Activated naive CD8-positive, alpha-beta T cell treated with anti-CD3 and anti-CD28 coated beads, Interleukin-2, amount 10 ng/mL, durations not matched to agents 7 days and 5 days (primary cell): ENCODE measurements around the gene CCNC. TPM values are rescaled to one million over a fixed set of nuclear protein-coding genes. Genes with fewer than 3 reads are reported as not detected.

Source experiments
- ATAC-seq: fragments of 150-1000 bp; cut with Tn5 transposase; one replicate; pipeline ENCODE4 v1.10.0; 2021; ENCODE audit warnings: low read depth, moderate library complexity
- POLR2A ChIA-PET: fragments of 350-600 bp; sonication (Branson Sonifier 250); formaldehyde crosslinking; loops from one replicate; lab custom pipeline; 2021; ENCODE audit warnings: antibody characterized with exemption; lab: Charles Lee
- DNase-seq: peaks from one replicate; pipeline ENCODE4 v3.0.0; 2021
- H3K27ac Mint-ChIP-seq: one replicate; pipeline ENCODE4 v1.8.0; 2022; ENCODE audit warnings: mild to moderate bottlenecking, mixed read lengths
- H3K27me3 Mint-ChIP-seq: one replicate; pipeline ENCODE4 v1.8.0; 2022; ENCODE audit warnings: mild to moderate bottlenecking, moderate library complexity, mixed read lengths
- H3K36me3 Mint-ChIP-seq: one replicate; pipeline ENCODE4 v1.8.0; 2021; ENCODE audit warnings: mild to moderate bottlenecking, mixed read lengths
- H3K4me1 Mint-ChIP-seq: one replicate; pipeline ENCODE4 v1.8.0; 2021; ENCODE audit warnings: mixed read lengths
- H3K4me3 Mint-ChIP-seq: one replicate; pipeline ENCODE4 v1.8.0; 2022; ENCODE audit warnings: mild to moderate bottlenecking, moderate library complexity, mixed read lengths
- H3K9me3 Mint-ChIP-seq: one replicate; pipeline ENCODE4 v1.8.0; 2021; ENCODE audit warnings: mixed read lengths
- total RNA-seq, 2 experiments: library from RNA; stranded (reverse); gene quantifications; one replicate each; pipeline ENCODE4 v1.2.3, GENCODE V29; 2021

The CCNC gene
- total RNA-seq, 2 experiments from 2014 or later: 43.5 to 46.4 TPM

GRCh38 chr6:99495466-99495865, 73.0 kb downstream of the CCNC start:
- Mint-ChIP-seq H3K27ac (no peak overlapping the region), H3K36me3 (peaks cover 6% of the 10 kb centered on the region), H3K27me3 (no peaks in the 10 kb centered on the region), H3K4me1 (peaks cover 4% of the 10 kb centered on the region), H3K4me3 (no peak overlapping the region), H3K9me3 (no peaks in the 10 kb centered on the region)
- ATAC-seq (no peak), DNase-seq (no peak)
- POLR2A ChIA-PET: no interaction called here

Other genes with a start within 250 kb of the CCNC start
- not detected for gene FAXC, start 219.0 kb downstream of the CCNC start, total RNA-seq
- gene COQ3, start 174.5 kb downstream of the CCNC start, total RNA-seq: 10 to 100 TPM in 1 of 2 experiments, 1 to 10 TPM in 1; 7.9 to 10.1 TPM
- gene PNISR, start 143.4 kb downstream of the CCNC start, total RNA-seq: 100 to 1,000 TPM; 207 to 208 TPM
- gene USP45, start 53.2 kb downstream of the CCNC start, total RNA-seq: 10 to 100 TPM; 10.1 to 11.2 TPM
- not detected for gene PRDM13, start 38.2 kb upstream of the CCNC start, total RNA-seq